Neutrophil (primary cell): ENCODE results near the gene TUFT1.

ENCODE experiments used
- H3K27ac ChIP-seq: fragments of 200-600 bp; sonication (generic); 2 replicates; pipeline ENCODE4 v1.5.1; 2016; ENCODE audit warnings: mild to moderate bottlenecking, moderate library complexity
- H3K27me3 ChIP-seq: fragments of 200-600 bp; sonication (generic); 2 replicates; pipeline ENCODE4 v1.6.0; 2016; ENCODE audit warnings: mild to moderate bottlenecking
- H3K36me3 ChIP-seq: fragments of 200-600 bp; sonication (generic); 2 replicates; pipeline ENCODE4 v1.5.1; 2017
- H3K4me1 ChIP-seq, 2 experiments: fragments of 200-600 bp in 1 of 2; sonication (generic) in 1 of 2; 1 replicate in 1 of 2; 2 replicates in 1 of 2; pipeline versions ENCODE4 v1.5.1 to v1.6.1; 2013 to 2016; ENCODE audit warnings: low read depth in 1 of 2, low read length in 1 of 2, mild to moderate bottlenecking in 1 of 2, moderate library complexity in 1 of 2; ENCODE audit not compliant: control insufficient read depth in 1 of 2, insufficient read depth in 1 of 2
- H3K4me3 ChIP-seq, 2 experiments: fragments of 200-600 bp in 1 of 2; sonication (generic) in 1 of 2; 1 replicate in 1 of 2; 2 replicates in 1 of 2; pipeline ENCODE4 v1.5.1; 2013 to 2016; ENCODE audit warnings: low read depth in 1 of 2, low read length in 1 of 2, mild to moderate bottlenecking in 1 of 2, moderate library complexity in 1 of 2
- H3K9me3 ChIP-seq: fragments of 200-600 bp; sonication (generic); 2 replicates; pipeline ENCODE4 v1.5.1; 2016
- TF ChIP-seq, protein P1 (sequence below): fragments of 200-600 bp; sonication (generic); IDR thresholded peaks from 2 replicates; pipeline ENCODE4 v1.5.1; 2016; ENCODE audit warnings: antibody characterized with exemption

Gene TUFT1

DNA sequence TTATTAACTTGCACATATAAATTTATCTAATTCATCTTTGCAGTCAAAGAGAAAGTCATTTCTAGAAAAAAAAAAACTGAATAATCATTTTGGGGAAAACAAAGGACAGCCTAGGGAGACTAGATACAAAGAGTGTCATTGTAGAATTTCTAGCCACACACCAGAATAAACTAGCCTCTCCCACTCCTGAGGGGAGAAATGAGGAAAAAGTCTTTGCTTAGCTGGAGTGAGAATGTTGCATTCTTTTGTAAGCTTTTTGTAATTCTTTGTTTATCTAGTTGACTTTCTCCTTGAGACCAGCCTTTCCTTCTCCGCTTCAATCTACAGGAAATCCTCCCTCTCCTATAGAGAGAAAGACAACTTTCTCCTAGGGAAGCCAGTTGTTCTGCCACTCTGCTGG is 44.8 kb upstream of the TUFT1 start:
- Histone ChIP-seq H3K4me1 (no peaks in the 10 kb centered on the region), H3K36me3 (no peaks in the 10 kb centered on the region), H3K27me3 (peaks cover 11% of the 10 kb centered on the region), H3K27ac (no peak overlapping the region), H3K9me3 (no peaks in the 10 kb centered on the region), H3K4me3 (no peak overlapping the region)
- TF ChIP-seq, protein P1, sequence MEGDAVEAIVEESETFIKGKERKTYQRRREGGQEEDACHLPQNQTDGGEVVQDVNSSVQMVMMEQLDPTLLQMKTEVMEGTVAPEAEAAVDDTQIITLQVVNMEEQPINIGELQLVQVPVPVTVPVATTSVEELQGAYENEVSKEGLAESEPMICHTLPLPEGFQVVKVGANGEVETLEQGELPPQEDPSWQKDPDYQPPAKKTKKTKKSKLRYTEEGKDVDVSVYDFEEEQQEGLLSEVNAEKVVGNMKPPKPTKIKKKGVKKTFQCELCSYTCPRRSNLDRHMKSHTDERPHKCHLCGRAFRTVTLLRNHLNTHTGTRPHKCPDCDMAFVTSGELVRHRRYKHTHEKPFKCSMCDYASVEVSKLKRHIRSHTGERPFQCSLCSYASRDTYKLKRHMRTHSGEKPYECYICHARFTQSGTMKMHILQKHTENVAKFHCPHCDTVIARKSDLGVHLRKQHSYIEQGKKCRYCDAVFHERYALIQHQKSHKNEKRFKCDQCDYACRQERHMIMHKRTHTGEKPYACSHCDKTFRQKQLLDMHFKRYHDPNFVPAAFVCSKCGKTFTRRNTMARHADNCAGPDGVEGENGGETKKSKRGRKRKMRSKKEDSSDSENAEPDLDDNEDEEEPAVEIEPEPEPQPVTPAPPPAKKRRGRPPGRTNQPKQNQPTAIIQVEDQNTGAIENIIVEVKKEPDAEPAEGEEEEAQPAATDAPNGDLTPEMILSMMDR: no peak

DNA sequence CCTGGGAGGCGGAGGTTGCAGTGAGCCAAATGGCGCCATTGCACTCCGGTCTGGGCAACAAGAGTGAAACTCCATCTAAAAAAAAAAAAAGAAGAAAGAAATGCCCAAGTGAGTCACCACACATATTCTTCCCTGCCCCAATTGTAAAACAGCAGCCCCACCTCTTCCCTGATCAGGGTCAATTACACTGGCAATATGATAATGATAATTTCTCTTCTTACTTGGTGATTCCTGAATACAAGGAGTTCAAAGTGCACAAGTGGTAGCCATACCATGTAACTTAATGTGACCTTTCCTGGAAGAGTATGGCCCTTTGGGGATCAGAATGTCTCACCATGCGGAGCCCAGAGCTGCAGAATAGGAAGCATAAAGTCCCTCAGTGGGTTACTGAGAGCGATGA is 40.7 kb upstream of the TUFT1 start:
- Histone ChIP-seq H3K4me3 (no peak overlapping the region), H3K27me3 (peaks cover 23% of the 10 kb centered on the region), H3K36me3 (no peaks in the 10 kb centered on the region), H3K4me1 (no peaks in the 10 kb centered on the region), H3K27ac (no peak overlapping the region), H3K9me3 (no peaks in the 10 kb centered on the region)
- TF ChIP-seq, protein P1: no peak

DNA sequence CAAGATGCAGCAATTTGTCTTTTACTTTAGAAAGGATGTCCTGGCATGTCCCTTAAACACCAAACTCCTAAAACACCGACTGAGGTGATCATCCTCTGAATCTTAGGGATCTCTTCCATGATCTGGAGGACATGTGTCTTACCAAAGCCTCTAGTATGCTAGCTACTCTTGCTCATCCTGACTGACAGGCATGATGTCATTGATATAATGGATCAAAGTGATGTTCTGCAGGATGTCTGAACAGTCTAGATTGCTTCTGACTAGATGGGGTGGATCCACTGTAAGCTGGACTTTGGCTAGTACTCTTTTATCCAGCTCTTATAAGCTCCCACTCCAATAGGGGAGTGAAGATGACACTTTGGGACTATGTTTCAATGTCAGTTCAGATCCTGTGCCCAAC is 40.2 kb upstream of the TUFT1 start:
- H3K4me1 ChIP-seq: no peaks in the 10 kb centered on the region
- H3K4me3 ChIP-seq: no peak overlapping the region
- peaks cover 28% of the 10 kb centered on the region for H3K27me3 ChIP-seq
- H3K27ac ChIP-seq: no peak overlapping the region
- no peaks in the 10 kb centered on the region for H3K36me3 ChIP-seq
- no peaks in the 10 kb centered on the region for H3K9me3 ChIP-seq
- TF ChIP-seq, protein P1: no peak

DNA sequence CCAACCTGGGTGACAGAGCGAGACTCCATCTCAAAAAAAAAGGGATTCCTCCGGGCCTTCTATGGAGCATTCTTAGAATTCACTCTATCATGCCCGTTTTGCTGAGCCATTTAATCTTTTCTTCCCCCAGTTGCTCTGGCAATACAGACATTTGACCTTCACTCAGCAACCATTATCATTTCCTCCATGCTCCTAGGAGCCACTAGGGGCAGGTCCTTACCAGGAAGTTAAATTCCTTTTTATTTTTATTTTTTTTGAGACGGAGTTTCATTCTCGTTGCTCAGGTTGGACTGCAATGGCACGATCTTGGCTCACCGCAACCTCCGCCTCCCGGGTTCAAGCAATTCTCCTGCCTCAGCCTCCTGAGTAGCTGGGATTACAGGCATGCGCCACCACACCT is 38.6 kb upstream of the TUFT1 start:
- Histone ChIP-seq H3K4me1 (no peaks in the 10 kb centered on the region), H3K27ac (no peak overlapping the region), H3K27me3 (peaks cover 39% of the 10 kb centered on the region), H3K4me3 (no peak overlapping the region), H3K9me3 (no peaks in the 10 kb centered on the region), H3K36me3 (no peaks in the 10 kb centered on the region)
- TF ChIP-seq, protein P1: no peak

DNA sequence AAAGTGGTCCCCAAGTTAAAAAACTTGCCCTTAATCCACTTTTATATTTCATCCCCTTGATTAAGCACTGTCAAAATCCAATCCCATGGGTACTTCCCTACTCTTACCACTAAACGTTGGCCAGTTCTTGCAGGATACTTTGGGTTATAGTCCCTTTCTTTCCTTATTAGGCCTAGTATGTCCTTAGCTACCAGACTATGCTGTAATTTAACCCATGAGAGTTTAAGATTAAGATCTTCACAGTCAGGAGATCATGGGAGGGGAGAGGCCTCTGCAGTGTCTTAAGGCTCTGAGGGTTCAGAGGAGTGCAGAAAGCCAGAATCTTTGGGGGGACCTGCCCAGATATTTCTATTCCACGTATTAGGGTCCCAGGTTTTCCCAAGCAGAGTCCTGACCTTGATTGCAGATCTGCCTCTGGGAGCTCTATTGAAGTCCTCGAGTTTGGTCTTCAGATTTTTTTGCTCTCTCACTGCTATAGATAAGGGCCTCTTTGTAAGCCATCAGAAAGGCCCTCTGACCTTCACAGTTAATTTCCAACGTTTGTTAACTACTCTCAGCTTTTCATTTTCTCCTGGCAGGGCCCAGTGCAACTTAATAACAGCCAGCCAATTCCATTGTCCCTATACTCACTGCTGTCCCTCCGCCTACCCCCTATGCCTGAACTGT is 37.9 kb upstream of the TUFT1 start:
- no peaks in the 10 kb centered on the region for H3K4me1 ChIP-seq
- H3K4me3 ChIP-seq: no peak overlapping the region
- H3K9me3 ChIP-seq: no peaks in the 10 kb centered on the region
- H3K36me3 ChIP-seq: no peaks in the 10 kb centered on the region
- TF ChIP-seq, protein P1: no peak
- peaks cover 43% of the 10 kb centered on the region for H3K27me3 ChIP-seq
- H3K27ac ChIP-seq: no peak overlapping the region
